HL-60 (cell line): ENCODE measurements around the gene HEPACAM.

ENCODE experiments used
- SPI1 ChIP-seq: IDR thresholded peaks from 2 replicates; pipeline ENCODE4 v1.6.1; 2012; ENCODE audit warnings: low read depth, mild to moderate bottlenecking, borderline replicate concordance
- TF ChIP-seq, protein P1 (sequence below): IDR thresholded peaks from one replicate; pipeline ENCODE4 v1.5.1; 2011; ENCODE audit warnings: low read length, control low read depth, inconsistent platforms; ENCODE audit not compliant: insufficient read depth

DNA sequence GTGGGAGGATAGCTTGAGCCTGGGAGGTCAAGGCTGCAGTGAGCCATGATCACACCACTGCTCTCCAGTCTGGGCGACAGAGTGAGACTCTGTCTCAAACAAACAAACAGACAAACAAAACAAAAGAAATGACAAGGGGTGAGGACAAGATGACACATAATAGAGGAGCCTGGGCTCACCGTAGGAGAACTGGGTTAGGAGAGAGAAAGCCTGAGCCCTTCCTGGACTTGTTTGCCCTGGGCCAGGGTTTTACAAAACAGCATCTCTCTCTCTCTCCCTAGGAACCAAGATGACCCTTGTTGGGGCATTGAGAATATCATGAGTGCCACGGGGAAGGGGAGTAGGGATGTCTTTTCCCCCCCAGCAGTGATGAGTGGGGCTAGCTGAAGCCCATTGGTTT lies 54.9 kb downstream of the HEPACAM start:
- TF ChIP-seq, protein P1, sequence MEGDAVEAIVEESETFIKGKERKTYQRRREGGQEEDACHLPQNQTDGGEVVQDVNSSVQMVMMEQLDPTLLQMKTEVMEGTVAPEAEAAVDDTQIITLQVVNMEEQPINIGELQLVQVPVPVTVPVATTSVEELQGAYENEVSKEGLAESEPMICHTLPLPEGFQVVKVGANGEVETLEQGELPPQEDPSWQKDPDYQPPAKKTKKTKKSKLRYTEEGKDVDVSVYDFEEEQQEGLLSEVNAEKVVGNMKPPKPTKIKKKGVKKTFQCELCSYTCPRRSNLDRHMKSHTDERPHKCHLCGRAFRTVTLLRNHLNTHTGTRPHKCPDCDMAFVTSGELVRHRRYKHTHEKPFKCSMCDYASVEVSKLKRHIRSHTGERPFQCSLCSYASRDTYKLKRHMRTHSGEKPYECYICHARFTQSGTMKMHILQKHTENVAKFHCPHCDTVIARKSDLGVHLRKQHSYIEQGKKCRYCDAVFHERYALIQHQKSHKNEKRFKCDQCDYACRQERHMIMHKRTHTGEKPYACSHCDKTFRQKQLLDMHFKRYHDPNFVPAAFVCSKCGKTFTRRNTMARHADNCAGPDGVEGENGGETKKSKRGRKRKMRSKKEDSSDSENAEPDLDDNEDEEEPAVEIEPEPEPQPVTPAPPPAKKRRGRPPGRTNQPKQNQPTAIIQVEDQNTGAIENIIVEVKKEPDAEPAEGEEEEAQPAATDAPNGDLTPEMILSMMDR, result no peak
- no peak for TF ChIP-seq SPI1
